ENCODE measurements around the gene MYL10.

Gene MYL10

DNA sequence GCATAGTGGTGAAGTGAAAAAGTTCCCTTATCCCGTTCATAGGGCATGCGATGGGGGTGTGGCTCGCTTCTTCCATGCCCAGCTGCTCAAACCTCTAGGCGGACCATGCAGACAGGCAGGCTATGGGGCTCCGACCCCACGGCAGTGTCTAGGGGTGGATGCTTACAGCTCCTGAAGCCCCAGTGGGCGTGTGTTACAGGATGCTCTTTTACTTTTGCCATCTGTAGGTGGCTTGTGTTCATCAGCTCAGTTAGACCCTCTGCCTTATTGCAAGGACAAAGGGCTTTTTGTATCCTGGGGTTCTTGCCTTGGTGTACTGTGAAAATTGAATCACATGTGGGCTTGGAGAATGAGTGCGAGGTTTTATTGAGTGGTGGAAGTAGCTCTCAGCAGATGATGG lies at the start of gene MYL10:
Gene MYL10 (minus strand): TSS at position 126 of the 400 bp plus-strand sequence. CDS start 178 bp downstream, outside the sequence.
- DNase-seq (ENCODE audit: low read depth) = no peak

DNA sequence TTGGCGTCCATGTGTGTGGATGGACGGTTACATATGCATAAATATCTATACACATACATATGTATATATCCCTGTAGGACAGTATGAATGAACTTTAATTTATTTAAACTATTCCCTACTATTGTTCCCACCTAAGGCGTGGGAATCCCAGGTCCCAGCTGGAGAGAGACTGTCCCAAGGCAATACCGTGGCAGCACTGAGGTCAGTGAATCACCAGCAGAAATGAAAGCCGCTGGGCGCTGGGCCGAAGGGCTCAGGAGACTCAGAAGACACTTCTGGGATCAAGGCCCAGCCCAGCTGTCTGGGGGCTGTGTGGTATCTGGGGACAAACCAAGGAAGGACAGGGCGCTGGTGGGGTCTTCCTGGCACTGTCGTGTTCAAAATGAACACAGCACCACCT lies 49.6 kb upstream of the MYL10 start:
- no peak for DNase-seq (ENCODE audit: low read depth)

- no peak for DNase-seq (ENCODE audit: low read depth)
Observed at GRCh38 chr7:101677797-101678479, 48.8 kb upstream of the MYL10 start.

DNA sequence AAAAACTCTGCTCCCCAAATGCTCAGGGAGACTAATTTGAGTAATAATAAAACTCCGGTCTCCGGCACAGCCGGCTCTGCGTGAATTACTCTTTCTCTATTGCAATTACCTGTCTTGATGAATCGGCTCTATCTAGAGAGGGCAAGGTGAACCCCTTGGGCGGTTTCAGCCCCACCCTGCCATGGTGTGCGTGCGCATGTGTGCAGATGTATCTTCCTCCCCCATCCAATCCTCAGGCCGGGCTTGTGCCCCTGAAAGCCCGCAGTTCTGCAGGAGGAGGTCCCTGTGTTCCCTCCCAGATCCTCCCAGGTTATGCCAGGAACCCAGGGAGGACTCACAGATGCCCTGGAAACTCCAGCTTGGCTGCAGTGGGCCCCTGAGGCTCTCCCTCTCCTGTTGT lies 48.3 kb upstream of the MYL10 start:
- no peak for DNase-seq (ENCODE audit: low read depth)

- no peak for DNase-seq (ENCODE audit: low read depth)
Observed at GRCh38 chr7:101676956-101677355, 47.9 kb upstream of the MYL10 start.

- DNase-seq (ENCODE audit: low read depth) = no peak
Observed at GRCh38 chr7:101676062-101676598, 47.0 kb upstream of the MYL10 start.

DNA sequence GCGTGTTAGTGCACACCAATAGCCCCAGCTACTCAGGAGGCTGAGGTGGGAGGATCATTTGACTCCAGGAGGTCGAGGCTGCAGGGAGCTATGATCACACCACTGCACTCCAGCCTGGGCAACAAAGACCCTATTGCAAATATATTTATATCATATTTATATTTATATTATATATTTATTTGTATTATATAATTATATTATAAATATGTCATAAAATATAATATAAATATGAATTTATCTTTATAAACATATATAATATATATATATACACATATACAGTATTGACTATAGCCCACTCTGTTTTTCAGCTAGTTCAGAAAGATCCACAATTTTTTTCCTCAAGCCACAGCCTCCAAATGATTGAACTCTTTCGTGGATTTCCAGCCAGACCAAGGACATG lies 45.3 kb upstream of the MYL10 start:
- no peak for DNase-seq (ENCODE audit: low read depth)

GRCh38 chr7:101673951-101674350 lies 44.9 kb upstream of the MYL10 start:
- DNase-seq (ENCODE audit: low read depth) = no peak

- no peak for DNase-seq (ENCODE audit: low read depth)
Observed at GRCh38 chr7:101673315-101673714, 44.2 kb upstream of the MYL10 start.

GRCh38 chr7:101671371-101672356 lies 42.6 kb upstream of the MYL10 start:
- no peak for DNase-seq (ENCODE audit: low read depth)

- no peak for DNase-seq (ENCODE audit: low read depth)
Observed at GRCh38 chr7:101669307-101669706, 40.2 kb upstream of the MYL10 start.

DNA sequence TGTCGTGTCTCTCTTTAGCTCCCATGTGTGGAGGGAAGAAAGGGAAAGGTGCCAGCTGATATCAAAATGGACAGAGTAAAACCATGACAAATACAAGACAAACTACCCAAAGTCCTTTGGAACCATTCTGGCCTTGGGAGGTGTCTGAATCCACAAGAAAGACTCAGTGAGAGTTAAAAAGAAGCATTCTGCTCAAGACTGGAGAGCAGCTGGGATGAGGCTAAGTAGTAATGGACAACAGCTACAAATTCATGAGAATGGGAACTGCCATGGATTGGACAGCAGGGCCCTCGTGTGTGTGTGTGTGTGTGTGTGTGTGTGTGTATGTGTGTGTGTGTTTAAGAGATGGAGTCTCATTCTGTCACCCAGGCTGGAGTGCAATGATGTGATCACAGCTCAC lies 39.6 kb upstream of the MYL10 start:
- no peak for DNase-seq (ENCODE audit: low read depth)

GRCh38 chr7:101667920-101668319 lies 38.8 kb upstream of the MYL10 start:
- DNase-seq (ENCODE audit: low read depth) = no peak

DNA sequence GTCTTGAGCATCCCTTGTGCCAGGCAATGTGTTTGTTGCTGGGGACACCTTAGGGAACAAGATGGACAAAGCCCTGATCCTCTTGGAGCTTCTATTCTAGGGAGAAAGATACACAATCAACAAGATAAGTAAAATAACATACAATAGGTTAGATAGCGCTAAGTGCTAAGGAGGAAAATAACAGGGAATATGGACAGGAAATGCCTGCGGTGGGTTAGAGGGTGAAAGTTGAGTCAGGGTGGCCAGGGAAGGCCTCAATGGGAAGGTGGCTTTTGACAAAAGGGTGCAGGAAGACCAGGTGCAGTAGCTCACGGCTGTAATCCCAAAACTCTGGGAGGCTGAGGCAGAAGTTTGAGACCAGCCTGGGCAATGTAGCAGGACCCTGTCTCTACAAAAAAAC lies 38.3 kb upstream of the MYL10 start:
- no peak for DNase-seq (ENCODE audit: low read depth)

DNA sequence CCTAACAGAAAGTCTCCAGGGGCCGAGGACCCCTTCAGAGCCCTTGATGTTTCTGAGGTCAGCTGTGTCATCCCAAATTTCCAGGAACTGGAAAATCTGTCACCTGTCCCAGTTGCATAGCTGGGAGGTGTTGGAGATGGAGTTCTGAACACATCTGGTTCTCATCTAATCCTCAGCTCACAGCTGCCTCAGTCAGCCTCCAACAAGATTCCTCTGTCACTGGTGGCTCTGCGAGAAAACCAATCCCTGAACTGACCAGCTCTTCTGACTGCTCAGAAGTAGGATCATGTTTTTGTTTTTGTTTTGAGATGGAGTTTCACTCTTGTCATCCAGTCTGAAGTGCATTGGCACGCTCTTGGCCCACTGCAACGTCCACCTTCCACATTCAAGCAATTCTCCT lies 37.6 kb upstream of the MYL10 start:
- DNase-seq (ENCODE audit: low read depth) = no peak

DNA sequence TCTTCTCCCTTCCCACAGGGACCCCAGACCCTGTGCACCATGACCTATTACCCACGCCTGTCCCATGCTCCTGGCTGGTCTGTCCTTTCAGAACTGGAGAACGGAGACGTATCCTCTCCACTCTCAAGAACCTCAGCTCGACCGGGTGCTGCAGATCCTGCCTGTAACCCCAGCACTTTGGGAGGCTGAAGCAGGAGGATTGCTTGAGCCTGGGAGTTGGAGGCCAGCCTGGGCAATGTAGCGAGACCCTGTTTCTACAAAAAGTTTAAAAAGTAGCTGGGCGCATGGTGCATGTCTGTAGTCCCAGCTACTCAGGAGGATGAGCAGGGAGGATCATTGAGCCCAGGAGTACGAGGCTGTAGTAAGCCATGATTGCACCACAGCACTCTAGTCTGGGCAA lies 37.2 kb upstream of the MYL10 start:
- DNase-seq (ENCODE audit: low read depth) = no peak

- DNase-seq (ENCODE audit: low read depth) = no peak
Observed at GRCh38 chr7:101664893-101665471, 35.9 kb upstream of the MYL10 start.

DNA sequence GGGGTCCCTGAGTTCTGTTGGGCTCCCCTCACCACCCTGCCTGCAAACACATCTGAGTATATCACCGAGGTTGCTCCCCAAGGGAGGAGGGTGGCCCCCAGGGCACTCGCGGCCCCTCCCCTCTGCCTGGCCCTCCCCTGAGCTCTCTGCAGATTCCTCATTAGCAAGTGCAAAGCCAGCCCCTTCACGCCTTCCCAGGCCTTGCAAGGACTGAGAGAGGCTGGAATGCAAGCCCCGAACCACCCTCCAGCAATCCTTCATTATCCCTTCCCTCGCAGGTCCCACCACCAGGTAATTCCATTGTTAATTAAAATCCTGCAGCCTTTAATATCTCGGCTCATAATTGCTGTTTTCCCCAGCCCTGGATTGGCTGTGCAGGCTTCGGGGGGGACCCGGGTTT lies 35.3 kb upstream of the MYL10 start:
- no peak for DNase-seq (ENCODE audit: low read depth)

DNA sequence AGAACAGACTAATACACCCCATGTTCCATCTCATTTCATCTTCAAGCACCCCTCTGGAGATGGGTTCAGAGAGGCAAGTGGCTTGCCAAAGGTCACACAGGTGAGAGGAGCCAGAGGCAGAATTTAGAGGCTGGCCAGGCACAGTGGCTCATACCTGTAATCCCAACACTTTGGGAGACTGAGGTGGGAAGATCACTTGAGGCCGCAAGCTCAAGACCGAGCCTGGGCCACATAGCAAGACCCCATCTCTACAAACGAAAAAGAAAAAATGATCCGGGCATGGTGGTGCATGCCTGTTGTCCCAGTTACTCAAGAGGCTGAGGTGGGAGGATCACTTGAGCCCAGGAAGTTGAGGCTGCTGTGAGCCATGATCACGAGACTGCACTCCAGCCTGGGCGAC lies 34.7 kb upstream of the MYL10 start:
- no peak for DNase-seq (ENCODE audit: low read depth)

- no peak for DNase-seq (ENCODE audit: low read depth)
Observed at GRCh38 chr7:101662447-101662998, 33.4 kb upstream of the MYL10 start.

DNA sequence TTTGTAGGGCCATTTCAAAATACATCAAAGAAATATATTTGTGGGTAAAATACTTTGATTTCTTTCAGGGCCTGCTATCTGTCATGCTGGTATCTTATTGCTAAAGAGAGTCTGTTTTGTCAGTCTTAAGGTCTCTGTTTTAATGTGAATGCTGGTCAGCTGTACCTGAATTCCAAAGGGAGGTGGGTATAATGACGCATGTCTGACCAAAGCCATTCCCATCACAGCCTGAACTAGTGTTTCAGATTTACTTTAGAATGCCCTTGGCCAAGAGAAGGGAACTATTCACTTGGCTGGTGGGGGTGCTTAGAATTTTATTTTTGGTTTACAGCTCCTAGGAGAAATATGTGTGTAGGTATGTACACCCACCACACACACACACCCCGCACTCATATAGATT lies 30.6 kb upstream of the MYL10 start:
- no peak for DNase-seq (ENCODE audit: low read depth)

GRCh38 chr7:101657171-101657570 lies 28.1 kb upstream of the MYL10 start:
- no peak for DNase-seq (ENCODE audit: low read depth)
